ENCODE results near the gene AFF3.

Gene AFF3

GRCh38 chr2:99660616-99661406 is 481.6 kb downstream of the AFF3 start:
- DNase-seq (ENCODE audit: low spot score), result no peak

GRCh38 chr2:99659874-99660273 is 482.5 kb downstream of the AFF3 start:
- no peak for DNase-seq (ENCODE audit: low spot score)

GRCh38 chr2:99657691-99658258 is 484.6 kb downstream of the AFF3 start:
- no peak for DNase-seq (ENCODE audit: low spot score)

GRCh38 chr2:99656994-99657393 is 485.4 kb downstream of the AFF3 start:
- no peak for DNase-seq (ENCODE audit: low spot score)

- DNase-seq (ENCODE audit: low spot score), result no peak
These were observed 489.0 kb downstream of the AFF3 start for GRCh38 chr2:99653433-99653832.

- no peak for DNase-seq (ENCODE audit: low spot score)
These were observed 489.5 kb downstream of the AFF3 start for GRCh38 chr2:99652862-99653261.

GRCh38 chr2:99651930-99652670 is 490.3 kb downstream of the AFF3 start:
- DNase-seq (ENCODE audit: low spot score), result no peak

GRCh38 chr2:99648906-99649789 is 493.2 kb downstream of the AFF3 start:
- DNase-seq (ENCODE audit: low spot score), result no peak

GRCh38 chr2:99648178-99648844 is 494.1 kb downstream of the AFF3 start:
- no peak for DNase-seq (ENCODE audit: low spot score)

GRCh38 chr2:99645960-99646359 is 496.4 kb downstream of the AFF3 start:
- DNase-seq (ENCODE audit: low spot score), result no peak

- DNase-seq (ENCODE audit: low spot score), result no peak
These were observed 498.0 kb downstream of the AFF3 start for GRCh38 chr2:99644419-99644787.

- DNase-seq (ENCODE audit: low spot score), result no peak
These were observed 498.5 kb downstream of the AFF3 start for GRCh38 chr2:99643787-99644418.

- DNase-seq (ENCODE audit: low spot score), result no peak
These were observed 500.4 kb downstream of the AFF3 start for GRCh38 chr2:99641999-99642398.

GRCh38 chr2:99640635-99641151 is 501.7 kb downstream of the AFF3 start:
- no peak for DNase-seq (ENCODE audit: low spot score)

- no peak for DNase-seq (ENCODE audit: low spot score)
These were observed 503.6 kb downstream of the AFF3 start for GRCh38 chr2:99638791-99639190.

GRCh38 chr2:99637159-99637697 is 505.2 kb downstream of the AFF3 start:
- DNase-seq (ENCODE audit: low spot score), result no peak

- no peak for DNase-seq (ENCODE audit: low spot score)
These were observed 506.0 kb downstream of the AFF3 start for GRCh38 chr2:99636144-99637034.

- no peak for DNase-seq (ENCODE audit: low spot score)
These were observed 506.7 kb downstream of the AFF3 start for GRCh38 chr2:99635710-99636109.

GRCh38 chr2:99634234-99634633 is 508.2 kb downstream of the AFF3 start:
- no peak for DNase-seq (ENCODE audit: low spot score)

GRCh38 chr2:99631700-99632099 is 510.7 kb downstream of the AFF3 start:
- DNase-seq (ENCODE audit: low spot score), result no peak

Measured in kidney capillary endothelial cell (primary cell).